Stimulated activated naive CD8-positive, alpha-beta T cell treated with anti-CD3 and anti-CD28 coated beads, Interleukin-15, Interleukin-2, amounts not matched to agents 100 ng/mL and 50 ng/mL, for 24 hours (primary cell): ENCODE data around the gene PDIK1L.

ENCODE experiments used
- H3K27ac Mint-ChIP-seq: one replicate; pipeline ENCODE4 v1.8.0; 2021; ENCODE audit warnings: mild to moderate bottlenecking, mixed read lengths
- H3K27me3 Mint-ChIP-seq: one replicate; pipeline ENCODE4 v1.8.0; 2021; ENCODE audit warnings: mixed read lengths
- H3K36me3 Mint-ChIP-seq: one replicate; pipeline ENCODE4 v1.8.0; 2021; ENCODE audit warnings: low read depth, mixed read lengths
- H3K4me1 Mint-ChIP-seq: one replicate; pipeline ENCODE4 v1.8.0; 2021; ENCODE audit warnings: low read depth, mixed read lengths
- H3K4me3 Mint-ChIP-seq: one replicate; pipeline ENCODE4 v1.8.0; 2021; ENCODE audit warnings: mild to moderate bottlenecking, mixed read lengths
- H3K9me3 Mint-ChIP-seq: one replicate; pipeline ENCODE4 v1.8.0; 2021; ENCODE audit warnings: mixed read lengths

PDIK1L gene

GRCh38 chr1:26124418-26125331, 13.1 kb downstream of the PDIK1L start:
- H3K36me3 Mint-ChIP-seq: peaks cover 31% of the 10 kb centered on the region
- no peaks in the 10 kb centered on the region for H3K27me3 Mint-ChIP-seq
- H3K27ac Mint-ChIP-seq: no peak overlapping the region
- H3K9me3 Mint-ChIP-seq: no peaks in the 10 kb centered on the region
- H3K4me3 Mint-ChIP-seq: no peak overlapping the region
- H3K4me1 Mint-ChIP-seq: peaks cover 72% of the 10 kb centered on the region

- H3K36me3 Mint-ChIP-seq: peaks cover 24% of the 10 kb centered on the region
- H3K27ac Mint-ChIP-seq: peak overlapping the region; percentile 57
- H3K4me1 Mint-ChIP-seq: peaks cover 65% of the 10 kb centered on the region
- H3K4me3 Mint-ChIP-seq: no peak overlapping the region
- no peaks in the 10 kb centered on the region for H3K9me3 Mint-ChIP-seq
- no peaks in the 10 kb centered on the region for H3K27me3 Mint-ChIP-seq
Measured at GRCh38 chr1:26125382-26125781, 13.8 kb downstream of the PDIK1L start.

- peak overlapping the region; percentile 57 for H3K27ac Mint-ChIP-seq
- peaks cover 64% of the 10 kb centered on the region for H3K4me1 Mint-ChIP-seq
- H3K4me3 Mint-ChIP-seq: peak overlapping the region; percentile 67
- H3K36me3 Mint-ChIP-seq: peaks cover 23% of the 10 kb centered on the region
- no peaks in the 10 kb centered on the region for H3K27me3 Mint-ChIP-seq
- no peaks in the 10 kb centered on the region for H3K9me3 Mint-ChIP-seq
Measured at GRCh38 chr1:26125946-26126320, 14.3 kb downstream of the PDIK1L start.

- peaks cover 64% of the 10 kb centered on the region for H3K4me1 Mint-ChIP-seq
- H3K4me3 Mint-ChIP-seq: peak overlapping the region; percentile 67
- peaks cover 23% of the 10 kb centered on the region for H3K36me3 Mint-ChIP-seq
- peak overlapping the region; percentile 57 for H3K27ac Mint-ChIP-seq
- H3K27me3 Mint-ChIP-seq: no peaks in the 10 kb centered on the region
- H3K9me3 Mint-ChIP-seq: no peaks in the 10 kb centered on the region
Measured at GRCh38 chr1:26126321-26127084, 14.9 kb downstream of the PDIK1L start.

GRCh38 chr1:26127235-26128163, 15.9 kb downstream of the PDIK1L start:
- Mint-ChIP-seq H3K36me3 (peaks cover 13% of the 10 kb centered on the region), H3K9me3 (no peaks in the 10 kb centered on the region), H3K27me3 (no peaks in the 10 kb centered on the region), H3K4me3 (peak overlapping the region; percentile 17), H3K4me1 (peaks cover 60% of the 10 kb centered on the region), H3K27ac (peak overlapping the region; percentile 56)

GRCh38 chr1:26129778-26130177, 18.2 kb downstream of the PDIK1L start:
- Mint-ChIP-seq H3K4me1 (peaks cover 37% of the 10 kb centered on the region), H3K36me3 (no peaks in the 10 kb centered on the region), H3K27ac (no peak overlapping the region), H3K9me3 (no peaks in the 10 kb centered on the region), H3K27me3 (no peaks in the 10 kb centered on the region), H3K4me3 (no peak overlapping the region)

- Mint-ChIP-seq H3K36me3 (no peaks in the 10 kb centered on the region), H3K4me1 (peaks cover 30% of the 10 kb centered on the region), H3K27me3 (no peaks in the 10 kb centered on the region), H3K4me3 (no peak overlapping the region), H3K27ac (no peak overlapping the region), H3K9me3 (no peaks in the 10 kb centered on the region)
Measured at GRCh38 chr1:26130695-26131094, 19.1 kb downstream of the PDIK1L start.

GRCh38 chr1:26132128-26132833, 20.7 kb downstream of the PDIK1L start:
- Mint-ChIP-seq H3K27me3 (no peaks in the 10 kb centered on the region), H3K4me3 (no peak overlapping the region), H3K4me1 (peaks cover 16% of the 10 kb centered on the region), H3K27ac (no peak overlapping the region), H3K36me3 (no peaks in the 10 kb centered on the region), H3K9me3 (no peaks in the 10 kb centered on the region)

- Mint-ChIP-seq H3K9me3 (no peaks in the 10 kb centered on the region), H3K27me3 (no peaks in the 10 kb centered on the region), H3K4me1 (peaks cover 10% of the 10 kb centered on the region), H3K27ac (no peak overlapping the region), H3K4me3 (no peak overlapping the region), H3K36me3 (no peaks in the 10 kb centered on the region)
Measured at GRCh38 chr1:26132834-26133167, 21.2 kb downstream of the PDIK1L start.

- Mint-ChIP-seq H3K4me3 (no peak overlapping the region), H3K27ac (no peak overlapping the region), H3K36me3 (no peaks in the 10 kb centered on the region), H3K27me3 (no peaks in the 10 kb centered on the region), H3K4me1 (peaks cover 13% of the 10 kb centered on the region), H3K9me3 (no peaks in the 10 kb centered on the region)
Measured at GRCh38 chr1:26134466-26134865, 22.8 kb downstream of the PDIK1L start.

GRCh38 chr1:26138974-26139558, 27.4 kb downstream of the PDIK1L start:
- no peak overlapping the region for H3K4me3 Mint-ChIP-seq
- peaks cover 8% of the 10 kb centered on the region for H3K4me1 Mint-ChIP-seq
- no peaks in the 10 kb centered on the region for H3K27me3 Mint-ChIP-seq
- no peaks in the 10 kb centered on the region for H3K9me3 Mint-ChIP-seq
- no peak overlapping the region for H3K27ac Mint-ChIP-seq
- no peaks in the 10 kb centered on the region for H3K36me3 Mint-ChIP-seq

GRCh38 chr1:26142159-26142558, 30.5 kb downstream of the PDIK1L start:
- Mint-ChIP-seq H3K9me3 (no peaks in the 10 kb centered on the region), H3K4me1 (peaks cover 8% of the 10 kb centered on the region), H3K27ac (no peak overlapping the region), H3K27me3 (no peaks in the 10 kb centered on the region), H3K36me3 (no peaks in the 10 kb centered on the region), H3K4me3 (no peak overlapping the region)

- H3K9me3 Mint-ChIP-seq: no peaks in the 10 kb centered on the region
- no peak overlapping the region for H3K27ac Mint-ChIP-seq
- no peaks in the 10 kb centered on the region for H3K27me3 Mint-ChIP-seq
- no peak overlapping the region for H3K4me3 Mint-ChIP-seq
- H3K4me1 Mint-ChIP-seq: no peaks in the 10 kb centered on the region
- no peaks in the 10 kb centered on the region for H3K36me3 Mint-ChIP-seq
Measured at GRCh38 chr1:26145041-26145959, 33.7 kb downstream of the PDIK1L start.
